Activated CD4-positive, alpha-beta memory T cell treated with anti-CD3 and anti-CD28 coated beads, Interleukin-2, amount 10 ng/mL, durations not matched to agents 7 days and 5 days (primary cell): ENCODE results near the gene GARNL3. TPM values are rescaled to one million over a fixed set of nuclear protein-coding genes. Genes with fewer than 3 reads are reported as not detected.

Experiments
- total RNA-seq, 2 experiments: library from RNA; stranded (reverse); gene quantifications; one replicate each; pipeline ENCODE4 v1.2.3, GENCODE V29; 2021

GARNL3 gene
- total RNA-seq, 2 experiments from 2014 or later, result 0.86 to 0.95 TPM

Other genes starting within 250 kb of the GARNL3 start
- under 1 TPM in 1 of 2 experiments, not detected in 1; 0.08 TPM for gene ANGPTL2, start 142.1 kb upstream of the GARNL3 start, total RNA-seq
- gene SLC2A8, start 132.4 kb downstream of the GARNL3 start, total RNA-seq, result 1 to 10 TPM; 7.5 to 7.7 TPM
- 10 to 100 TPM; 12.5 to 12.7 TPM for gene ZNF79, start 159.6 kb downstream of the GARNL3 start, total RNA-seq
- gene RPL12, start 186.6 kb downstream of the GARNL3 start, total RNA-seq, result 1,000 to 10,000 TPM; 1,379 to 1,395 TPM
- 10 to 100 TPM; 25.4 to 26.9 TPM for gene LRSAM1, start 186.7 kb downstream of the GARNL3 start, total RNA-seq